CD4-positive, alpha-beta T cell treated with Interferon gamma for 1 hour (primary cell): Measurements from ENCODE around the gene COL5A1.

Experiments
- DNase-seq: peaks from one replicate; pipeline ENCODE4 v3.0.0-alpha.2; 2020

Gene COL5A1

GRCh38 chr9:134641173-134641989 lies at the start of gene COL5A1:
Gene COL5A1 (plus strand): TSS chr9:134641803. CDS start chr9:134642188, 385 bp downstream.
- peak; percentile 18 for DNase-seq

GRCh38 chr9:134592018-134592818 lies 49.4 kb upstream of the COL5A1 start:
- no peak for DNase-seq

GRCh38 chr9:134592819-134593200 lies 48.8 kb upstream of the COL5A1 start:
- DNase-seq: no peak

- DNase-seq: no peak
Measured at GRCh38 chr9:134593286-134594077, 48.1 kb upstream of the COL5A1 start.

- DNase-seq: no peak
Measured at GRCh38 chr9:134594078-134594941, 47.3 kb upstream of the COL5A1 start.

GRCh38 chr9:134595014-134595413 lies 46.6 kb upstream of the COL5A1 start:
- no peak for DNase-seq

GRCh38 chr9:134597041-134597913 lies 44.3 kb upstream of the COL5A1 start:
- DNase-seq: no peak

- DNase-seq: no peak
Measured at GRCh38 chr9:134597957-134598883, 43.4 kb upstream of the COL5A1 start.

GRCh38 chr9:134598884-134599245 lies 42.7 kb upstream of the COL5A1 start:
- no peak for DNase-seq

GRCh38 chr9:134600371-134600770 lies 41.2 kb upstream of the COL5A1 start:
- no peak for DNase-seq

- DNase-seq: no peak
Measured at GRCh38 chr9:134600836-134601638, 40.6 kb upstream of the COL5A1 start.

GRCh38 chr9:134601764-134602163 lies 39.8 kb upstream of the COL5A1 start:
- no peak for DNase-seq

GRCh38 chr9:134602547-134603362 lies 38.8 kb upstream of the COL5A1 start:
- no peak for DNase-seq

- no peak for DNase-seq
Measured at GRCh38 chr9:134604834-134605233, 36.8 kb upstream of the COL5A1 start.

- DNase-seq: no peak
Measured at GRCh38 chr9:134605351-134605965, 36.1 kb upstream of the COL5A1 start.

- no peak for DNase-seq
Measured at GRCh38 chr9:134605966-134606357, 35.6 kb upstream of the COL5A1 start.

- DNase-seq: no peak
Measured at GRCh38 chr9:134606951-134607731, 34.5 kb upstream of the COL5A1 start.
